Right lobe of liver (tissue), 6 donors: Measurements from ENCODE around the gene PROSER2. TPM values are rescaled to one million over a fixed set of nuclear protein-coding genes. Genes with fewer than 3 reads are reported as not detected.

Source experiments
- ATAC-seq, 4 donors: fragments of 200-7000 bp; cut with Tn5 transposase; one replicate each; pipeline ENCODE4 v1.9.1; 2020; ENCODE audit warnings: mild to moderate bottlenecking in 4 of 4, moderate library complexity in 4 of 4
- DNase-seq, 3 donors: peaks; one replicate each; pipeline ENCODE4 v3.0.0-alpha.2; 2020
- H3K27ac ChIP-seq, 3 donors: fragments of 200-600 bp; one replicate each; pipeline ENCODE4 v1.8.0; 2022
- H3K27me3 ChIP-seq, 2 donors: fragments of 200-600 bp; one replicate each; pipeline ENCODE4 v1.8.0; 2022
- H3K36me3 ChIP-seq, 4 donors: fragments of 200-600 bp; sonication (generic) in 1 of 4; one replicate each; pipeline versions ENCODE4 v1.5.1 to v1.8.0; 2017 to 2022; ENCODE audit warnings: control low read depth in 1 of 4
- H3K4me1 ChIP-seq, 4 donors: fragments of 200-600 bp; sonication (generic) in 1 of 4; one replicate each; pipeline versions ENCODE4 v1.5.1 to v1.8.0; 2017 to 2022; ENCODE audit warnings: control low read depth in 1 of 4
- H3K4me3 ChIP-seq, 3 donors: fragments of 200-600 bp; one replicate each; pipeline ENCODE4 v1.8.0; 2022
- H3K9me3 ChIP-seq, 4 donors: fragments of 200-600 bp; sonication (generic) in 1 of 4; one replicate each; pipeline versions ENCODE4 v1.5.1 to v1.8.0; 2017 to 2022; ENCODE audit warnings: control low read depth in 1 of 4
- CTCF ChIP-seq, 4 donors: fragments of 200-600 bp in 3 of 4; fragments of 450-650 bp in 1 of 4; IDR thresholded peaks; one replicate each; pipeline versions ENCODE4 v1.5.1 to v1.8.0; 2016 to 2022; ENCODE audit warnings: antibody characterized with exemption in 4 of 4, mild to moderate bottlenecking in 2 of 4
- POLR2A ChIP-seq: fragments of 450-650 bp; IDR thresholded peaks from one replicate; pipeline ENCODE4 v1.6.1; 2017; ENCODE audit warnings: antibody characterized with exemption, mild to moderate bottlenecking
- WGBS: methylation state at CpG from one replicate; pipeline ENCODE4 v1.1.6; 2018; ENCODE audit warnings: low coverage, low lambda C conversion rate; ENCODE audit not compliant: insufficient coverage; ENCODE audit errors: missing lambda C conversion rate; 5-methylcytosine and 5-hydroxymethylcytosine counted together
- intact Hi-C, 2 donors: fragments of 100-400 bp; cut with DNase I; formaldehyde crosslinking; loops; one replicate each; pipeline versions ENCODE4 v1.11.2 to v1.14.1; 2022
- total RNA-seq, 6 experiments: library from RNA; depleted of rRNA in 2 of 6; stranded (reverse); fragments of >200 nt in 2 of 6; fragmentation: NEBNext Ultra II Directional in 3 of 6; extraction: Animal tissue kit (Norgen Biotek cat#: 25700) in 3 of 6; gene quantifications; one replicate each; pipeline versions ENCODE4 v1.1.0 to v1.2.4, GENCODE V29; 2016 to 2023
- donor health status: DM: no; HTN: yes; CAD: no.
- donor health status: DM: no; HTN: no; CAD: no.
- donor health status: DM: no; HTN: no; CAD: no.
- donor health status: DM: no; HTN: yes; CAD: no.
- donor health status: DM: no; HTN: yes; CAD: no.

Gene PROSER2
- total RNA-seq, 6 experiments from 2014 or later: 24.5 to 65.9 (median 26.8) TPM

DNA sequence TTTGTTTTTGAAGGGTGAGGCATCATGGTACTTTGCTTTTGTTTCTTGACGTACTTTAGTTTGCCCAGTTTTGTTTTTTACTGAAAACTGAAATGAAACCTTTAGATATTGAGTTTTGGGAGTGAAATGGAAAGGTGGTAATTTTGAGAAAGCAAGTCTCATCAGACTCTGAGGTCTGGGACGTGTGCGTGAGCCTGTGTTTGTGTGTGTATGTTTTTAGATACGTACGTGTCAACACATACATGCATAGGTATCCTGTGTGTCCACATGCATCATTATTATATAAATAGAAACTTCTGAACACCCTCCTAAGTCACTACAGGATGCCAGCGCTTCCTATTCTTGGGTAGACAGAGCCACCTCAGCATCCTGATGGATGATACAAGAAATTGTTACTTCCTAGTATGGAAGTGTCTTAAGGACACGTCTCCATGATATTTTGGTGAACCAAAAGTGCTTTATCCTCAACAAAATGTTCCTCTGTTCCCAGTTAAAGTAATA lies 47.8 kb downstream of the PROSER2 start:
- Histone ChIP-seq H3K36me3 (peaks cover 0 to 47% (median 20%) of the 10 kb centered on the region in 4 donors), H3K4me1 (peaks cover 0 to 20% (median 13%) of the 10 kb centered on the region in 4 donors), H3K9me3 (no peaks in the 10 kb centered on the region), H3K27ac (no peak overlapping the region), H3K4me3 (no peak overlapping the region), H3K27me3 (no peaks in the 10 kb centered on the region)
- TF ChIP-seq POLR2A (no peak), CTCF (IDR thresholded peaks at IDR 0.05) (no peak)
- intact Hi-C loops: no loop called here
- DNase-seq (no peak), ATAC-seq (no peak)
- 74% methylated on average over 6 of the region's 7 CpGs for WGBS

DNA sequence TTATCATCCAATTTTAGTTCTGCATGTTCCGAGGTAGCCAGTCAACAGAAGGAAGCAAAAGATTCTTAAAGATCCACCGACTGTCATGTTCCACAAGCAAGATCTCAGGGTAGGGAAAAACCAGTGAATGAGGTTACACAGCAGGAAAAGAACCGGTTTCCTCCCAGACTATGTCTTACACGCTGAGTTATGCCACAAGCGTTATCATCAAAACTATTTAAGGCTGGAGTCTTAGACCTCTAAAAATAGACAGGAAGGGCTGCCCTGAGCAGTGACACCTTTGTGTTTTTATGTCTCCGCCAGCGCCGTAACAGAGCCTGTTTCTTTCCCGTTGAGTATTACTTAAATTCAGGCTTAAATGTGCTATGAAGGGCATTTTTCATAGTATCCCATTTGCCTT lies 48.3 kb downstream of the PROSER2 start:
- intact Hi-C loops: no loop called here
- no peak for ATAC-seq
- peaks cover 0 to 25% (median 17%) of the 10 kb centered on the region in 4 donors for H3K4me1 ChIP-seq
- H3K27ac ChIP-seq: no peak overlapping the region
- no peaks in the 10 kb centered on the region for H3K9me3 ChIP-seq
- H3K4me3 ChIP-seq: no peak overlapping the region
- DNase-seq: no peak
- 27% methylated on average over 9 of the region's 9 CpGs for WGBS
- H3K27me3 ChIP-seq: no peaks in the 10 kb centered on the region
- TF ChIP-seq CTCF (IDR thresholded peaks at IDR 0.05): no peak
- no peak for TF ChIP-seq POLR2A
- peaks cover 0 to 43% (median 19%) of the 10 kb centered on the region in 4 donors for H3K36me3 ChIP-seq

GRCh38 chr10:11874568-11875493 lies 51.7 kb downstream of the PROSER2 start:
- ATAC-seq: peak; percentile 47 to 59 (median 49)
- peak overlapping the region; percentile 89 for H3K27ac ChIP-seq
- no peaks in the 10 kb centered on the region for H3K27me3 ChIP-seq
- peak overlapping the region in 2 of 3 donors; percentile 0 to 18 for H3K4me3 ChIP-seq
- TF ChIP-seq POLR2A: peak; percentile 61
- TF ChIP-seq CTCF (IDR thresholded peaks at IDR 0.05): no peak
- no peaks in the 10 kb centered on the region for H3K9me3 ChIP-seq
- H3K4me1 ChIP-seq: peaks cover 0 to 36% (median 21%) of the 10 kb centered on the region in 4 donors
- intact Hi-C loops: no loop called here
- WGBS: 4% methylated on average over 16 of the region's 20 CpGs
- peak; percentile 63 to 72 (median 68) for DNase-seq
- H3K36me3 ChIP-seq: peaks cover 0 to 13% (median 6%) of the 10 kb centered on the region in 4 donors

GRCh38 chr10:11875494-11876281 lies 52.5 kb downstream of the PROSER2 start:
- 27% methylated on average over 11 of the region's 17 CpGs for WGBS
- ATAC-seq (peak; percentile 86 to 91 (median 88)), DNase-seq (peak; percentile 93 to 95 (median 95))
- peak overlapping the region in 2 of 3 donors; percentile 0 to 18 for H3K4me3 ChIP-seq
- intact Hi-C loops: no loop called here
- peak; percentile 43 for TF ChIP-seq POLR2A
- peak in 1 of 4 donors; percentile 5 for TF ChIP-seq CTCF (IDR thresholded peaks at IDR 0.05)
- peaks cover 0 to 36% (median 21%) of the 10 kb centered on the region in 4 donors for H3K4me1 ChIP-seq
- H3K36me3 ChIP-seq: peaks cover 0 to 5% (median 2%) of the 10 kb centered on the region in 4 donors
- H3K9me3 ChIP-seq: no peaks in the 10 kb centered on the region
- no peaks in the 10 kb centered on the region for H3K27me3 ChIP-seq
- peak overlapping the region; percentile 89 for H3K27ac ChIP-seq
